Fibroblast of gingiva (primary cell): ENCODE results near the gene MAD2L2.

Experiments
- DNase-seq: peaks from one replicate; pipeline ENCODE4 v3.0.0-alpha.2; 2011; ENCODE audit warnings: low read depth

The MAD2L2 gene

GRCh38 chr1:11653101-11653860 is 27.7 kb downstream of the MAD2L2 start:
- no peak for DNase-seq

- DNase-seq, result no peak
Observed at GRCh38 chr1:11652203-11652780, 28.7 kb downstream of the MAD2L2 start.

GRCh38 chr1:11651017-11651416 is 29.9 kb downstream of the MAD2L2 start:
- no peak for DNase-seq

- peak; percentile 49 for DNase-seq
Observed at GRCh38 chr1:11650331-11650991, 30.5 kb downstream of the MAD2L2 start.

- DNase-seq, result no peak
Observed at GRCh38 chr1:11649624-11650330, 31.2 kb downstream of the MAD2L2 start.

- DNase-seq, result no peak
Observed at GRCh38 chr1:11649237-11649623, 31.7 kb downstream of the MAD2L2 start.

GRCh38 chr1:11648732-11649158 is 32.2 kb downstream of the MAD2L2 start:
- no peak for DNase-seq

- DNase-seq, result no peak
Observed at GRCh38 chr1:11648039-11648438, 32.9 kb downstream of the MAD2L2 start.

- no peak for DNase-seq
Observed at GRCh38 chr1:11647333-11647732, 33.6 kb downstream of the MAD2L2 start.

- no peak for DNase-seq
Observed at GRCh38 chr1:11646317-11646716, 34.6 kb downstream of the MAD2L2 start.

GRCh38 chr1:11645670-11646265 is 35.2 kb downstream of the MAD2L2 start:
- DNase-seq, result peak; percentile 58

GRCh38 chr1:11645270-11645669 is 35.7 kb downstream of the MAD2L2 start:
- DNase-seq, result no peak

- no peak for DNase-seq
Observed at GRCh38 chr1:11643782-11644181, 37.2 kb downstream of the MAD2L2 start.

- peak; percentile 40 for DNase-seq
Observed at GRCh38 chr1:11642418-11643017, 38.4 kb downstream of the MAD2L2 start.

- DNase-seq, result no peak
Observed at GRCh38 chr1:11641776-11642305, 39.1 kb downstream of the MAD2L2 start.

- DNase-seq, result no peak
Observed at GRCh38 chr1:11640944-11641343, 40.0 kb downstream of the MAD2L2 start.

- no peak for DNase-seq
Observed at GRCh38 chr1:11640101-11640500, 40.8 kb downstream of the MAD2L2 start.

GRCh38 chr1:11639372-11639771 is 41.6 kb downstream of the MAD2L2 start:
- no peak for DNase-seq

GRCh38 chr1:11638121-11638520 is 42.8 kb downstream of the MAD2L2 start:
- DNase-seq, result no peak

GRCh38 chr1:11634365-11635192 is 46.4 kb downstream of the MAD2L2 start:
- DNase-seq, result no peak
